Measurements from ENCODE around the gene OSBPL10.
"Not testable (repeated sequence)": the region's sequence is repeated elsewhere in the genome, so short reads cannot be mapped to it uniquely, and the experiment has no call there.

OSBPL10 gene

DNA sequence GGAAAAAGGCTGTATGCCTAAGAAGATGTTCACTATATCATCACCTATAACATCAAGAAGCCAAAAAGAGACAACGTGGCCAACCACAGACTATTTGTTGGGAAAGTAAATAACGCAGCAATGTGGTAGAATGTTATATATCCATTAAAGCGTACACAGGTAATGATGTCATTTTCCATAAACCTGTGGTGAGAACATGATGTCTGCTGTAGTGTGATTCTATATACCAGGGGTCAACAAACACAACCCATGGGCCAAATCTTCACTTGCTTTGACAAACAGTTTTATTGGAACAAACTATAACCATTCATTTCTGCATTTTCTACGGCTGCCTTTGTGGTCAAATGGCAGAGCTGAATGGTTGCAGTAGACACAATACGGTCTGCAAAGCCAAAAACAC lies 287.7 kb downstream of the OSBPL10 start:
- no peak for DNase-seq

DNA sequence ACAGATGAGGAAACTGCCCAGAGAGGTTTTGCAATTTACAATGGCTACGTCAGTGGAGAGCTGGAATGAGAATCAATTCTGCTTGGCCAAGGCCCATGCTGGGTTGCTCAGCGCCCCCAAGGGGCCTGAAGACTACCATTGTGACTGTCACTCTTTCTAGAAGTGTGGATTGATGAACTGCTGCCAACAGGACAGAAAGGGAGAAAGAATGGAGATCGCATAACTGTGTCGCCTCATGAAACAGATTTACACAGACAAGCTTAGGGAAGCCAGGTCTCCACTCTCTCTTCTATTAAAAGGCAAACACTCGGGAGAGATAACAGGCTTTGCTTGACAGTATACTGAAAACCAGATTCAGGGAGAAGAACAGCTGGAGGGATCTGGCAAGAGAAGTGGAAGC lies 288.3 kb downstream of the OSBPL10 start:
- no peak for DNase-seq

DNA sequence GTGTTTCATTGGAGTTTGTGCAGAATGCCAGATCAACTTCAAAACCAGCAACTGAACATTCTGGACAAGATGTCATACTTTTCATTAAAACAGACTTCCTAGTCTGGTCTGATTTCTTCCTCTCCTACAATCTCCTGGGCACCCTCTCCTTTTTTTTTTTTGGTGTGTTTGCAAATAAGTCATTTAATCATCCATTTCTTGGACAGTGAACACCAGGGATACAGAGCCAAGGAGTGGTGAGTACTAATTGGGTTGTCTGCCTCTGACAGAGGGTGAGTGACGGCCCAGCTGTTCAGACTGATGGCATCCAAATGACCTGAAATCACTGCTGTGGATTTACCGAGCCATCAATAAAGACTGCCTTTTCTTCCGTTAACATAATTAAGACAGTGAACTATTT lies 290.3 kb downstream of the OSBPL10 start:
- no peak for DNase-seq

DNA sequence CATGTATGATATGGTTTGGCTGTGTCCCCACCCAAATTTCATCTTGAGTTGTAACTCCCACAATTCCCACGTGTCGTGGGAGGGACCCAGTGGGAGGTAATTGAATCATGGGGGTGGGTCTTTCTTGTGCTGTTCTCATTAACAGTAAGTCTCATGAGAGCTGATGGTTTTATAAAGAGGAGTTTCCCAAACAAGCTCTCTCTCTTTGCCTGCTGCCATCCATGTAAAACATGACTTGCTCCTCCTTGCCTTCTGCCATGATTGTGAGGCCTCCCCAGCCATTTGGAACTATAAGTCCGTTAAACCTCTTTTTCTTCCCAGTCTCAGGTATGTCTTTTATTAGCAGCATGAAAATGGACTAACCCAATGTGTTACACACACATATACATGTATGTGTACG lies 291.5 kb downstream of the OSBPL10 start:
- not testable (repeated sequence) for DNase-seq

DNA sequence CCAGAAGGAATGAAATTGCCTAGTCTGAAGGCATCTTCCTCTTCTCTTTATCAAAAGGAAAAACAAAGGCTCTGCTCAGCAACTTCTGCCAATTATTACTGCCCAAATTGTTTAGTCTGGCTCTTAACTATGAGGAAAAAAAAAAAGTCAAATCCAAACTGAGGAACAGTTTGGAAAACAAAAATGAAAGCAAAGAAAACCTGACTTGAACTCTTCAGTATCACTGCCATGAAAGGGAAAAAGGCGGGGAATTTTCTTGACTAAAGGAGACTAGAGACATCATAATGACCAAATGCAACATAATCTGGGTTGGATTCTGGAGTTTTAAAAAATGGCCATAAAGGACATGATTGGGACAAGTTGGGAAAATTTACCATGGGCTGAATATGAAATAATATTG lies 292.1 kb downstream of the OSBPL10 start:
- no peak for DNase-seq

DNA sequence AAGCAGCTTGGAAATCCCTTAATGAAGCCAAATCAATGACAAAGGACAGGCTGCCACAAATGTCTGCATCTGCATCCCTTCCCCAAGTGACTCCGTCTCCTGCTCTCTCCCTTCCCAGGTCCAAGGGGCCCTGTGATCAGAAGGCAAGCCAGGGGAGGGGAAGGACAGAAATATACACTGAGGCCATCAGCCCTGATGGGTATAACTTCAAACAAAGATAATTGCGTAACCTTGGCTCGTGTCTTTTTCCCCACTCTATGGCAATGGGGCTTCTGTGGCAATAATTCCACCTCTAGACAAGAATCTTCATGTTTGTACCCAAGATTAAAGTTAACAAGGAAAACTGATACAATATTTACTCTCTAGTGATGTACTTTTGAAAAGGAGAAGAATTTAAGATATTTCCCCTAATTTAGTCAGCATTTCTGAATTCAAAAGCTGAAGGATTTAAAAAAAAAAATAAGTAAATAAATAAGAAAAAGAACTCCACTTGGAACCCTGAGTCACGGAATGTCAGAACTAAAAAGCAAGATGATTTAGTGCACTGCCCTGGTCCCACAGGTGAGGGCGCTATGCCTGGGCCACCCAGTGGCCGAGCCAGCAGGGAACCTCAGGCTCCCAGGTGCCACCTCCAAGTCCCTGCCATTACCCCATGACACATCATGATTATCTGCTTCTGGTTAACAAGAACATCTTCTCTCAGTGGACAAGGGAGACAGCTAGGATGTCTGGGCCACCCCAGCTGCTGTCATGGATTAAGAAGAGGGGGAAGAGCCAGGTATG lies 293.9 kb downstream of the OSBPL10 start:
- DNase-seq, result no peak

DNA sequence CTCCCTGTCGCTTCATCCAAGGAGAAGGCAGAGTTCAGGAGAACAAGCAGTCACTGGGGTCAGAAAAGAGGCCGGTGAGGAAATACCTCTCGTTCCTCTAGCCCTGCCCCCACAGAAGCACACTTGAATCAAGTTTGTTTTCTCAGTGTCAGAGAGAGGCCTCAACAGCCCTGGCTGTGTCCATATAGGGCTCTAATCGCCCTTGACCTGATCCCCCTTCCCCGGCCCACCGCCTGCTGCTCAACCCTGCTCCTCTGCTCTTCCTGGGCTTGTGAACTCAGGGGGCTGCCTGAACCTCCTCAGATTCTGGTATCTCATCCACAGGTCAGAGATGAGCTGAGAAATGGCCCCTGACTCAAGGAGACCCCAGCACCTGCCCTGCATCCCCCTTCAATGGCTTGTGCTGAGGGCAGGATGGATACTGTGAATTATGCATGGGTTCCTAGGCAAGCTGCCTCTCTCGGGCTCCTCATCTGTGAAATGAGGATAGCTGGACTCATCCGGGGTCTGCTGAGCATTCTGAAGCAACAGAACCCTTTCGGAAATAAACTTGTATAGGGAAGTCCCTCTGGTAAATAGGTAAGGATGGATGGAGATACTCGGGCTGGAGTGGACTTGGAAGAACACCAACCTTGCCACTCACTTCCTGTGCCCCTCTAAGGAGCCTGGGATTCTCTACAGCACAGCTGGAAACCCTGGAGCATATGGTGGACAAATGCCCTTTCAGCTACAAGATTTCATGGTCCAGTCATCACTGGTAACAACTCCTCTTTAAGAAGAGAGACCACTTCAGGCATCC lies 300.8 kb downstream of the OSBPL10 start:
- no peak for DNase-seq

DNA sequence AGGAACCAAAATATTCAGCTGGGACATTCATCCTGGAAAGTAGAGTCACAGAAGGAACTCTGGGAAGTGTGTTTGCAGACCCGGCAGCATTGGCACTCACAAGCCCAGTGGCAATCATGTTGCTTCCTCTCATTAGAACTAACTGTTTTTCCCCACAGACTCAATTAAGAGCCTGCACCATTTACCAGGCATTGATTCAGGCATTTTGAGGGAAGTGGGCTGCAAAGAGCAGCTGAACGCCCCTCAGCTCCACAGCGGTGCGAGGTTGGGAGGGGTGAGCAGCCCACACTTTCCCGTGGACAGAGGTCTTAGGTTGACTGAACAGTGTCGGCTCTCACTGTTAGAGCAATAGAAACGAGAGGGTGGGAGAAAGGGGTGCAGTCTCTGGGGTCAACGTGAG lies 304.5 kb downstream of the OSBPL10 start:
- DNase-seq, result no peak

DNA sequence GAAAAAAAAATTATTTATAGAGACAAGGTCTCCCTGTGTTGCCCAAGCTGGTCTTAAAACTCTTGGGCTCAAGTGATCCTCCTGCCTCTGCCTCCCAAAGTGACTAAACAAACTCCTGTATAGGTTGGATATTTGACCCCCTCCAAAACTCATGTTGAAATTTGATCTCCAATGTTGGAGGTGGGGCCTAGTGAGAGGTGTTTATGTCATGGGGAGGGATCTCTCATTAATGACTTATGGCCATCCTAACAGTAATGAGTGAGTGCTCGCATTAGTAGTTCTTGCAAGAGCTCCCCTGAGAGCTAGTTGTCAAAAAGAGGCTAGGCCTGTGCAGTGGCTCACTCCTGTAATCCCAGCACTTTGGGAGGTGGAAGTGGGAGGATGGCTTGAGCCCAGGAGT lies 307.1 kb downstream of the OSBPL10 start:
- DNase-seq, result no peak

DNA sequence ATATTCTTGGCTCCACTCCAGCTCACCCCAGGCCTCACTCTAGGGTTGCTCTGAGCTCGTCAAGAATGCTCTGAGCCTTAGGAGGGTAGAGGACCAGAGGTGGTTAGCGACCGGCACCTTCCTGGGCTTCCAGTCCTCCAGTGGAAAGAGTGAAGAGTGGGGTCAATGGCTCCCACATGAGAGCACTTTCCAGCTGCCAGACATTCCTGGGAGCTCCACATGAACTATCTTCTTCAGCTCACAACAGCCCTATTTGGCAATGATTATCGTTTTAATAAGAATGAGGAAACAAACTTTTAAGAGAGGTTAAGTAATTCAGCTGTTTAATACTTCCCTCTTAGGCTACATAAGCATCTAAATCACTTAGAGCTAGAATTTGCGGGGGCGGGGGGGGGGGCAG lies 309.1 kb downstream of the OSBPL10 start:
- DNase-seq, result no peak

DNA sequence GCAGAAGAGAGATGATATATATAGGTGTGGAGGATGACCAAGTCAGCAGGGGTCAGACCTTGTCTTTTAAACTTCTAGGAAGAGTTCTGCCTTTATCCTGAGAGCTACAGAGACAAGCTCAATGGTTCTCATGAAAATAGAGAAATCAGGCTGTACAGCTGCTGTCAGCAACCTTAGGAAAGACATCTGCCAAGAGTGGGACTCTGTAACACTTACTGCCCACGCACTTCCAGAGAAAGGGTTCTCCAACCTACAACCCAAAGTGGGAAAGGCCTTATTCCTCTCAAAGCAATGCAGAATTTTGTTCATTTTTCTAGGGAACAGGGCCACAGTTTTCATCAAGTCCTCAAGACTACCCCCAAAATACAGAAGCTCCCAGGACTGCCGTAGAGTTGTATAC lies 309.6 kb downstream of the OSBPL10 start:
- DNase-seq, result no peak

DNA sequence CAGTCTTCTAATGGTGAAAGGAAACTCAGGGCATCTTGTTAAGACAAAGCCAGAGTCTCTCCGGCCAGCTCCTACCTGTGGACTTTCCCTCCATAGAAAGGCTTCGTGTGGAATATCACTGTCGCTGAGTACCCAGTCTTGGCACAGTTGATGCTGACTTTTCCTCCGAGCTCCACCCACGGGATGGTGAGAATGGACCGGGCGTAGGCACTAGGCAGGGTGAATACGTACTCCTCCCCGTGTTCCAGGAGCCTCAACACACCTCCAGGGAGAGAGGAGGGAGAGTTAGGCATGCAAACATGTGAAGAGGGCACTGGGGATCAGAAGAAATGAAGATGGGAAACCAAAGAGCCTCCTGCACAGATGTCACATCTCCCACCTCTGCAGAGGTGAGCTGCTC lies 310.3 kb downstream of the OSBPL10 start:
- no peak for DNase-seq

DNA sequence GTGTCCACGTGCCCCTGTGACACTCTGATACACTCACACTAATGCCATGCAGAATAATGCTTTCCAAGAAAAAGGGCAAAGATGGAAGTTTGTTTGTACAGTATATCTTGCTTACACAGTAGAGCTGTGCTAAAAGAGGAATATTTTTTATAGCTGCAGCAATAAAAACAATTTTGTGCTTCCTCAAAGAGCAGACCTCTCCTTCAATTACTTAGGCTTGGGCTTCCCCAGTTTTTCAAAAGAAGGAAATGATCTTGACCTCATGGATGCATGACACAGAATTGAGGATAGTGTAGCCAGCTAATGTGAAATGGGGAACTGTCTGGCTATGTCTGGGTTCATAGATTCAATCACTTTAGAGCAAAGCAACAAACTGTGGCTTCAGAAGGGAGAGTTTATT lies 310.9 kb downstream of the OSBPL10 start:
- no peak for DNase-seq

DNA sequence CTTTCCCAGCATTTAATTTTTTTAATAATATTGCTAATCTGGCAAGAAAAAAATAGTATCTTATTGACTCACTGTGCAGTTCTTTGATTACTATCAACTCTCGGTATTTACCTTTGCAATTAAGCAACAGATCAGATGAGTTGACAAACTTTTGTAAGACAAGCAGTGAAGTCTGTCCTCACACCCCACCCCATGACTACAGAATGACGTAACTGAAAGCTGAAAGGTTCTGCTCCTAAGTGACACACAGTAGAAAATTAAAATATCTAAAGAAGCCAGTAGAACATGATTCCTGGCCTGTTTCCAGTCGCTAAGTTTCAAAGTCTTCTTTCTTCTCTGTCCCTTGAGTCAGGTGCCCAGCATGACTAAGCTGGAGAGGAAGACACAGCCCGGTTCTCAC lies 312.8 kb downstream of the OSBPL10 start:
- no peak for DNase-seq

DNA sequence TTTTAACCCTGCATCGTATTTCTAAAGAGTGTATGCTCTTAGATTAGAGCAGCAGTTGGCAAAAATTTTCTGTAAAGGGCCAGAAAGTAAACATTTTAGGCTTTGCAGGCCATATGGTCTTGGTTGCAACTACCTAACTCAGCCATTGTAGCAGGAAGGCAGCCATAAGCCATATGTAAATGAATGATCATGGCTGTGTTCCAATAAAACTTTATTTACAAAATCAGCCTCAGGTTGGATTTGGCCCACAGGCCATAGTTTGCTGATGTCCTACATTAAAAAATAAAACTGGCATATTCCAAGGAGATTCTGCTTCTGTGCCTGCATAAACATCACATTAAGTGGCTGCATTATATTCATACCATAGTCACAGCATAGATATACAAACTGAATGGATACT lies 313.5 kb downstream of the OSBPL10 start:
- no peak for DNase-seq

DNA sequence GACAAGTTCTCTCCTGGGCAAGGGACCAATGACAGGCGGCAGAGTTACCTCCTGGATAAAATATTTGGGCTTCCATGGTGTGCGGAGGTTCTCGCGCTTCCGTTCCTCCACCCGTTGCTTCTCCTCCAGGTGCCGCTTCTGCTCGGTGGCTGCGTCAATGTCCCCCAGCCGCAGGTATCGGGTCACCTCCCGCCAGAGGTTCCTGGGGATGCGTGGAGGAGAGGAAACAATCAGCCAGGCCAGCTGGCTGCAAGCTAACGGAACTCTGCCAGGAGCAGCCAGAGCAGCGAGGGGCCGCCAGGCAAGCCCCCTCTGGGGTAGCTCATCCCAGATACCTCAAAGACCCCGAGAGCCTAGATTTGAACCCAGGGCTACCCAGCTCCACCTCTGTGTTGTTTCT lies 317.0 kb downstream of the OSBPL10 start:
- no peak for DNase-seq

DNA sequence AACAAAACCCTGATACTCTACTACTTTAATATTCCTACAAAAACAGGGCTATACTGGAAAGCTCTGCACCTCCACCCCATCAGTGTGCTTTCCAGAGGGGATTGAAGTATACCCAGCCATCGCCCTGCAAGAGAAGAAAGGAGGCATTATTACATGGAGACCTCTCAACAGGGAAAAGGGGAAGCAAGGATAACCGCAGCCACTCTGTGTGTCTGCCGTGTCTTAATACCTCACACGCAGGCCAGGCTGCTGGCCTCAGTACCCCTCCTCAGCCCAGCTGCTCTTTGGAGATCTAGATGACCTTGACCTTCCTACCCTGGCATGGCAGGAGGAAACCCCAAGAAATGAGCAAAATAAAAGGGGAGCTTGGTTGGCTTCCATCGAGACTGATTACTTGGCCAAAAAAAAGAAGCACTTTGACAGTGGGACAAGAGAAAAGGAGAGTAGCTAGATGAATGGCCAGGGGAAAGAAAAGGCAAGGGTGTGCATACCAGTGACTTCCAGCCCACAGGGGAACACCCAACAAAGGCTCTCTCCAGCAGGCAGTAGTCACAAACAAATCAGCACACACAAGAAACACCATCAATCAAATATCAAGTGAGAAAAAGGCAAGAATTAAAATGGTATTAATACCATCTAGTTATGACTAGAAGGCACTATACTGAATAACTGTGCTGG lies 318.9 kb downstream of the OSBPL10 start:
- DNase-seq, result no peak

DNA sequence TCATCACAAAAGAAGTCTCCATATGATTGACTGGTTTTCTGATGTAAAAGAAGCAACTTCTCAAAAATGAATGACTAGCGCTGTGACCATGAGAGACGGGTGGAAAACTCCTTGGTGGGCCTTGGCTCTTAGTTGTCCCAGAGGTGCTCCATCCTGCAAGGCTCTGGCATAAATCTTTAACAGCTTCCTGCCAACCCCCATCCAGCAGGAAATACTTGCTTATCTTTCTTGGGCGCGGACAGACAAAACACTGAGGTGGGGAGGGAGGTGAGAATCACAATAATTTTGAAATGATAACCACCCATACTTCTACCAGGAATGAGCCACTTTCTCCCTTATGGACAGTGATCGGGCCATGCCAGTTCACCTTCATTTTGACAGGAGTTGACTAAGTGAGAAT lies 319.8 kb downstream of the OSBPL10 start:
- no peak for DNase-seq

DNA sequence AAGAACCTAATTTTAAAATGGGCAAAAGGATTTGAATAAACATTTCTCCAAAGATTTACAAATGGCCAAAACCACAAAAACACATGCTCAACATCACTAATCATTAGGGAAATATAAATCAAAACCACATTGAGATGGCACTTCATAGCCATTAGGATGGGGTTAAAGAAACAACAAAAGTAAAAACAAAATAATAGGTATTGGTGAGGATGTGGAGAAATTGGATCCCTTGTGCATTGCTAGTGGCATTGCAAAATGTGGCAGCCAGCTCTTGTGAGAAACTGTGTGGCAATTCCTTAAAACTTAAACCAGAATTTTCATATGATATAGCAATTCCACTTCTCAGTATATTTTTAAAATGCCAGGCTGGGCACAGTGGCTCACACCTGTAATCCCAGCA lies 321.8 kb downstream of the OSBPL10 start:
- no peak for DNase-seq

DNA sequence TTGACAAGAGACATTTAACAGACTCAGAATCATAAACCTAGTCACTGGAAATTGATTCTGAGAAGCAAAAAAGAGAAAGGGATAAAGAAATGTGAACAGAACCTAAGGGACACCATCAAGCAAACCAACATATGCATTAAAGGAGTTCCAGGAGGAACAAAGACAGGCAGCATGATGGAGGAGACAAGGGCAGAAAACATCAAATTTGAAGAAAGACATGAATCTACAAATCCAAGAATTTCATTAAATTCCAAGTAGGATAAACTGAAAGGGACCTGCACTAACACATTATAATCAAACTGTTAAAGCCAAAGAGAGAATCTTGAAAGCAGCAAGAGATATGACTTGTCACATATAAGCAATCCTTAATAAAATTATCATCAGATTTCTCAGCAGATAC lies 326.1 kb downstream of the OSBPL10 start:
- DNase-seq, result no peak

DNA sequence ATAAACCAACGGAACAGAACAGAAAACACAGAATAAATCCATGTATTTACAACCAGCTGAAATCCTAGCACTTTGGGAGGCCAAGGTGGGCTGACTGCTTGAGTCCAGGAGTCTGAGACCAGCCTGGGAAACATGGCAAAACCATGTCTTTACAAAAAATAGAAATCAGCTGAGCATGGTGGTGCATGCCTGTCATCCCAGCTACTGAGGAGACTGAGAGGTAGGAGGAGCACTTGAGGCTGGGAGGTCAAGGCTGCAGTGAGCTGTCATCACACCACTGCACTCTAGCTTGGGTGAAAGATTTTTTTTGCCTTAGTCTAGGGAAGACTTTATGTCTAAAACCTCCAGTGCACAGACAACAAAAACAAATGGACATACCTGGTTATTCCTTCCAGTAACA lies 327.6 kb downstream of the OSBPL10 start:
- no peak for DNase-seq

DNA sequence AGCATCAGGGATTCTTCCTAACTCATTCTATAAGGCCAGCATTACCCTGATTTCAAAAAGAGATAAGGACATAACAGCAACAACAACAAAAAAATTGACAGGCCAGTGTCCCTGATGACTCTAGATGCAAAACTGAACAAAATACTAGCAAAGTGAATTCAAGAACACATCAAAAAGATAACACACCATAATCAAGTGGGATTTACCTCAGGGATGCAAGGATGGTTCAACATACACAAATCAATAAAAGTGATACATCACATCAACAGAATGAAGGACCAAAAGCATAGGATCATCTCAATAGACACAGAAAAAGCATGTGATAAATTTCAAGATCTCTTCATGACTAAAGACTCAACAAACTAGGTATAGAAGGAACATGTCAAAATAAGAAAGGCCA lies 328.8 kb downstream of the OSBPL10 start:
- no peak for DNase-seq

DNA sequence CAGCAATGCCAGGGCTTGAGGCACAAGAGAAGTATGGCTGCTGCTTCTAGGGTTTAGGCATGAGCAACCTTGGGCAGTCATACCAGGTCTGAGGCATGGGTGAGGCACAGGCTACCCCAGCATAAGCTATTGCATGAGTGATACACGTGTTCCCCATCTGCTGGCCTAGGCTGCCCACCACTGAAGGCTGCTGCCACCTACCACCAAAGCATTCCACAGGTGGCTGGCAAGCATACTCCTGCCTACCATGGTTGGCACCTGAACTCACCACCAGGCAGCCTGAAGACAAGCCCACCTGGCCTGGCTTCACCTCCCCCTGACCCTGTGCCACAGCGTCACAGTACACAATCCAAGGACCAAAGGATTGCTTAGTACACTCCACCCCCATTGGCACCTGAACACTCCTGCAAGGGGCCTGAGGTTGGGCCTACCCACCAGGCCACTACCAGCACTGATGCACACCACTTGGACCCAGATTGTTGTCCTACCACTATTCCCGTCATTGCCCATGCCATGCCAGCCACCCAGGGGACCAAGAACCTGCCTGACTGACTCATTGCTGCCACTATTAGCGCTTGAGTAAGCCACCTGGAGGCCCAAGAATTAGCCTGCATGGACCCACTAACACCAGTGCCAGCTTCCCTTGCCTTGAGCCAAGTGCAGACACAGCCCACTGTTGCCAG lies 332.6 kb downstream of the OSBPL10 start:
- DNase-seq, result no peak

All from activated gamma-delta T cell (primary cell).